HEK293T (cell line): Measurements from ENCODE around the gene POLR2A.

Experiments used
- ARNT ChIP-seq: fragments of 450-650 bp; IDR thresholded peaks from 2 replicates; pipeline ENCODE4 v1.6.1; 2017; ENCODE audit warnings: mild to moderate bottlenecking
- CTBP1 ChIP-seq: fragments of 450-650 bp; IDR thresholded peaks from 2 replicates; pipeline ENCODE4 v1.6.1; 2016; ENCODE audit warnings: borderline replicate concordance
- ELF4 ChIP-seq: fragments of 450-650 bp; IDR thresholded peaks from 2 replicates; pipeline ENCODE4 v1.6.1; 2017; ENCODE audit warnings: antibody characterized with exemption
- FOXA1 ChIP-seq: fragments of 450-650 bp; IDR thresholded peaks from 2 replicates; pipeline ENCODE4 v1.6.1; 2016; ENCODE audit warnings: mild to moderate bottlenecking
- FOXK2 ChIP-seq: fragments of 450-650 bp; IDR thresholded peaks from 2 replicates; pipeline ENCODE4 v1.6.1; 2016; ENCODE audit warnings: mild to moderate bottlenecking
- FOXM1 ChIP-seq: fragments of 450-650 bp; IDR thresholded peaks from 2 replicates; pipeline ENCODE4 v1.6.1; 2017; ENCODE audit warnings: mild to moderate bottlenecking, borderline replicate concordance
- HDGF ChIP-seq: fragments of 450-650 bp; IDR thresholded peaks from 2 replicates; pipeline ENCODE4 v1.6.1; 2017; ENCODE audit warnings: antibody characterized with exemption, borderline replicate concordance
- LEF1 ChIP-seq: fragments of 450-650 bp; IDR thresholded peaks from 2 replicates; pipeline ENCODE4 v1.6.1; 2017; ENCODE audit warnings: mild to moderate bottlenecking, borderline replicate concordance
- NFRKB ChIP-seq: fragments of 450-650 bp; IDR thresholded peaks from 2 replicates; pipeline ENCODE4 v1.6.1; 2016; ENCODE audit warnings: mild to moderate bottlenecking, moderate library complexity
- PKNOX1 ChIP-seq: fragments of 450-650 bp; IDR thresholded peaks from 2 replicates; pipeline ENCODE4 v1.6.1; 2016
- SP1 ChIP-seq: fragments of 450-650 bp; IDR thresholded peaks from 2 replicates; pipeline ENCODE4 v1.6.1; 2017
- SUZ12 ChIP-seq: fragments of 450-650 bp; IDR thresholded peaks from 2 replicates; pipeline ENCODE4 v1.6.1; 2016; ENCODE audit warnings: mild to moderate bottlenecking

GRCh38 chr17:7438656-7439460 lies 45.3 kb upstream of the POLR2A start:
- TF ChIP-seq NFRKB (no peak), FOXA1 (no peak), FOXM1 (no peak), CTBP1 (no peak), SP1 (no peak), ARNT (no peak), HDGF (no peak), SUZ12 (no peak), FOXK2 (no peak), ELF4 (no peak), PKNOX1 (no peak), LEF1 (no peak)
